ENCODE data around the gene C1QTNF1. TPM values are rescaled to one million over a fixed set of nuclear protein-coding genes. Genes with fewer than 3 reads are reported as not detected.

Gene C1QTNF1
- total RNA-seq, 1 experiment from 2014 or later: 42.5 TPM

GRCh38 chr17:78992542-78993212 is 31.3 kb upstream of the C1QTNF1 start:
- DNase-seq (ENCODE audit: low read depth): no peak

GRCh38 chr17:78993241-78993956 is 30.6 kb upstream of the C1QTNF1 start:
- peak; percentile 53 for DNase-seq (ENCODE audit: low read depth)

GRCh38 chr17:78993981-78994671 is 29.8 kb upstream of the C1QTNF1 start:
- no peak for DNase-seq (ENCODE audit: low read depth)

- no peak for DNase-seq (ENCODE audit: low read depth)
Measured at GRCh38 chr17:78995022-78995760, 28.8 kb upstream of the C1QTNF1 start.

GRCh38 chr17:78995761-78996451 is 28.1 kb upstream of the C1QTNF1 start:
- no peak for DNase-seq (ENCODE audit: low read depth)

GRCh38 chr17:78996781-78997201 is 27.2 kb upstream of the C1QTNF1 start:
- no peak for DNase-seq (ENCODE audit: low read depth)

- DNase-seq (ENCODE audit: low read depth): no peak
Measured at GRCh38 chr17:78997231-78997741, 26.7 kb upstream of the C1QTNF1 start.

GRCh38 chr17:78997881-78998280 is 26.1 kb upstream of the C1QTNF1 start:
- no peak for DNase-seq (ENCODE audit: low read depth)

GRCh38 chr17:78998311-78999055 is 25.5 kb upstream of the C1QTNF1 start:
- DNase-seq (ENCODE audit: low read depth): no peak

GRCh38 chr17:78999056-78999768 is 24.8 kb upstream of the C1QTNF1 start:
- DNase-seq (ENCODE audit: low read depth): no peak

GRCh38 chr17:78999947-79000395 is 24.0 kb upstream of the C1QTNF1 start:
- DNase-seq (ENCODE audit: low read depth): no peak

- DNase-seq (ENCODE audit: low read depth): no peak
Measured at GRCh38 chr17:79000396-79001189, 23.4 kb upstream of the C1QTNF1 start.

- no peak for DNase-seq (ENCODE audit: low read depth)
Measured at GRCh38 chr17:79001190-79002020, 22.6 kb upstream of the C1QTNF1 start.

- no peak for DNase-seq (ENCODE audit: low read depth)
Measured at GRCh38 chr17:79002291-79002690, 21.7 kb upstream of the C1QTNF1 start.

GRCh38 chr17:79002796-79003593 is 21.0 kb upstream of the C1QTNF1 start:
- no peak for DNase-seq (ENCODE audit: low read depth)

- no peak for DNase-seq (ENCODE audit: low read depth)
Measured at GRCh38 chr17:79003661-79004411, 20.1 kb upstream of the C1QTNF1 start.

Data from Daoy (cell line).